ENCODE results near the gene DNAJC6. TPM values are rescaled to one million over a fixed set of nuclear protein-coding genes. Genes with fewer than 3 reads are reported as not detected.

DNAJC6 gene
- total RNA-seq, 1 experiment from 2014 or later = 3.1 TPM

DNA sequence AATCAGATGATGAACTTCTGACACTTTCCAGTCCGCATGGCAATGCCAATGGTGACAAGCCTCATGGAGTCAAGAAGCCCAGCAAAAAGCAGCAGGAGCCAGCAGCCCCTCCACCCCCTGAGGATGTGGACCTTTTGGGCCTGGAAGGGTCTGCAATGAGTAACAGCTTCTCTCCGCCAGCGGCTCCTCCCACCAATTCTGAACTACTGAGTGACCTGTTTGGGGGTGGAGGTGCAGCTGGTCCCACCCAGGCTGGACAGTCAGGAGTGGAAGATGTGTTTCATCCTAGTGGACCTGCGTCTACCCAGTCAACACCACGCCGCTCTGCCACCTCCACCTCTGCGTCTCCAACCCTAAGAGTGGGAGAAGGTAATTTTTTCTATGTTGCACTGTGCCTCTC, 83.2 kb downstream of the DNAJC6 start:
- Mint-ChIP-seq H3K4me1 (ENCODE audit: low read depth, unreplicated experiment) (no peaks in the 10 kb centered on the region), H3K4me3 (ENCODE audit: low read depth, unreplicated experiment) (no peak overlapping the region), H3K27ac (ENCODE audit: unreplicated experiment) (no peak overlapping the region), H3K9me3 (ENCODE audit: low read depth, unreplicated experiment) (no peaks in the 10 kb centered on the region), H3K27me3 (ENCODE audit: unreplicated experiment) (no peaks in the 10 kb centered on the region), H3K36me3 (ENCODE audit: insufficient read depth, unreplicated experiment) (no peaks in the 10 kb centered on the region)
- CTCF ChIA-PET = no interaction called here
- no peak for DNase-seq
- TF ChIP-seq, protein P1, sequence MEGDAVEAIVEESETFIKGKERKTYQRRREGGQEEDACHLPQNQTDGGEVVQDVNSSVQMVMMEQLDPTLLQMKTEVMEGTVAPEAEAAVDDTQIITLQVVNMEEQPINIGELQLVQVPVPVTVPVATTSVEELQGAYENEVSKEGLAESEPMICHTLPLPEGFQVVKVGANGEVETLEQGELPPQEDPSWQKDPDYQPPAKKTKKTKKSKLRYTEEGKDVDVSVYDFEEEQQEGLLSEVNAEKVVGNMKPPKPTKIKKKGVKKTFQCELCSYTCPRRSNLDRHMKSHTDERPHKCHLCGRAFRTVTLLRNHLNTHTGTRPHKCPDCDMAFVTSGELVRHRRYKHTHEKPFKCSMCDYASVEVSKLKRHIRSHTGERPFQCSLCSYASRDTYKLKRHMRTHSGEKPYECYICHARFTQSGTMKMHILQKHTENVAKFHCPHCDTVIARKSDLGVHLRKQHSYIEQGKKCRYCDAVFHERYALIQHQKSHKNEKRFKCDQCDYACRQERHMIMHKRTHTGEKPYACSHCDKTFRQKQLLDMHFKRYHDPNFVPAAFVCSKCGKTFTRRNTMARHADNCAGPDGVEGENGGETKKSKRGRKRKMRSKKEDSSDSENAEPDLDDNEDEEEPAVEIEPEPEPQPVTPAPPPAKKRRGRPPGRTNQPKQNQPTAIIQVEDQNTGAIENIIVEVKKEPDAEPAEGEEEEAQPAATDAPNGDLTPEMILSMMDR (IDR thresholded peaks at IDR 0.05; ENCODE audit: unreplicated experiment) = no peak
- intact Hi-C loops (cut with micrococcal nuclease; ENCODE audit: unreplicated experiment) = no loop called here
- no TSS peak for BruUV-seq (replicated peaks)

DNA sequence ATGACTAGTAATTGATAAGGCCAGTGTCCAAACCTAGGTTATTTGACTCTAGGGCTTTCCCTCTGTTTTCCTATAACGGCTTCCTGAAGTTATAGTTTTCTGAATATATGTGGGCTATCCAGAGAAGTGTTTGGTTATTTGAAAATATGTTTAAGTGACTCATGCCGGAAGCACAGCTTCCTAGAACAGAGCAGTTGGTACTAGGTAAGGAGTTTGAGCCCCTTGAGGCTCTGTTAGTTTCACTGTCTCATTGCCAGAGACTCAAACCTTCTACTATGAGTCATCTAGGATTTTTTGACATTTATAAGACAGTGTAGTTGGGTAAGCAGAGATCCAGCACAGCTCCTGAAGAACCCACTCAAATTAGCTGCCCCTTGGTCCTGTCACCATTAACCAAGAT, 84.0 kb downstream of the DNAJC6 start:
- no peaks in the 10 kb centered on the region for H3K36me3 Mint-ChIP-seq (ENCODE audit: insufficient read depth, unreplicated experiment)
- no peaks in the 10 kb centered on the region for H3K4me1 Mint-ChIP-seq (ENCODE audit: low read depth, unreplicated experiment)

DNA sequence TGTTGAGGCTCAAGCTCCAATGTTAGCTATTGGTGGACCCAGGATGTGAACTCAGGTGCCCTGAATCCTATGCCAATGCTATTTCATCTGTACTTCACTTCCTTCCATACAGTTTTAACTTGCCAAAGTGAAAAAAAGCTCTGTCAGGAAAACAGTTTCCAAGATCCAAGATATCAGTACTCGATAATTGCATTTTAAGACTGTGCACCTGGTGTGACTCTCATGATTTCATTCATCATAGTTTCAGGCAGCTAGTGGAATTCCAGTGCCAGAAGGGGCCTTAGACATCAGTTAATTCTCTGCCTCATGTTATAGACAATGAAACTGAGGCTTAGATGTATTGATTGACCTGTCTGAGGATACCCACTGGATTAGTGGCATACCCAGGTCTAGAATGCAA, 84.6 kb downstream of the DNAJC6 start:
- Mint-ChIP-seq H3K4me3 (ENCODE audit: low read depth, unreplicated experiment) (no peak overlapping the region), H3K36me3 (ENCODE audit: insufficient read depth, unreplicated experiment) (no peaks in the 10 kb centered on the region), H3K27me3 (ENCODE audit: unreplicated experiment) (no peaks in the 10 kb centered on the region), H3K4me1 (ENCODE audit: low read depth, unreplicated experiment) (no peaks in the 10 kb centered on the region), H3K27ac (ENCODE audit: unreplicated experiment) (no peak overlapping the region), H3K9me3 (ENCODE audit: low read depth, unreplicated experiment) (no peaks in the 10 kb centered on the region)
- CTCF ChIA-PET = no interaction called here
- no TSS peak for BruUV-seq (replicated peaks)
- TF ChIP-seq, protein P1 (IDR thresholded peaks at IDR 0.05; ENCODE audit: unreplicated experiment) = no peak
- DNase-seq = no peak
- intact Hi-C loops (cut with micrococcal nuclease; ENCODE audit: unreplicated experiment) = no loop called here

More for the DNA sequence above, 84.0 kb downstream of the DNAJC6 start:
- CTCF ChIA-PET = no interaction called here
- DNase-seq = no peak
- no TSS peak for BruUV-seq (replicated peaks)
- Mint-ChIP-seq H3K9me3 (ENCODE audit: low read depth, unreplicated experiment) (no peaks in the 10 kb centered on the region), H3K27ac (ENCODE audit: unreplicated experiment) (no peak overlapping the region), H3K27me3 (ENCODE audit: unreplicated experiment) (no peaks in the 10 kb centered on the region), H3K4me3 (ENCODE audit: low read depth, unreplicated experiment) (no peak overlapping the region)
- intact Hi-C loops (cut with micrococcal nuclease; ENCODE audit: unreplicated experiment) = no loop called here
- TF ChIP-seq, protein P1 (IDR thresholded peaks at IDR 0.05; ENCODE audit: unreplicated experiment) = no peak

DNA sequence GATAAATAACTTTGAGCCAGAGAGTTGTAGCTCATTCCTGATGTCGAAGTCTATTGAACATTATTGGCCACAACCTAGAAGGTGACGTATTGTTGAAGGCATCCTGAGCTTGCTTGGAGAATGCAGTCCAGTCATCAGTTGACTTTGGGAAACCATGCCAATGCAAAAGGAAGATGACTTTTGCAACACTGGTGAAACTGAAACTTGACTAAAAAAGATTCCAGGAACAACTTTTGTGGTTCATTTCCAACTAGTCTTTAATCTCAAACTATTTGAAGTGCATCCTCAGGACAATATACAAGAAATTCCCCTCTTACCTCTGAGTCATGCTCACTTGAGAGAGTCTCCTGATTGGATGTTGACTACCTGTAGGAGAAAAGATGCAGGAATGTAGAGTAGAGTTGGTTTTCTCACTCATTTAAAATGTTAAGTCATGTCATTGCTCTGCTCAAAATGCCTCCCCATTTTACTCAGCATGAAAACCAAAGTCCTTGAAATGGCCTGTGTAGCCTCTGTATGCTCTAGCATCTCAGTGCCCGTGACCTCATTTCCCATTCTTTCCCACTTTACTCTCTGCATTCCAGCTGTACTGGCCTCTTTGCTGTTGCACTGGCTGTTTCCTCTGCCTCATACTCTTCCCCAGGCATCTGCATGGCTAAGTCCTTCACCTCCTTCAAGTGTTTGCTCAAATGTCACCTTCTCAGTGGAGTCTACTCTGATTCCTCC, 86.7 kb downstream of the DNAJC6 start:
- Mint-ChIP-seq H3K27me3 (ENCODE audit: unreplicated experiment) (no peaks in the 10 kb centered on the region), H3K36me3 (ENCODE audit: insufficient read depth, unreplicated experiment) (no peaks in the 10 kb centered on the region), H3K4me3 (ENCODE audit: low read depth, unreplicated experiment) (no peak overlapping the region), H3K27ac (ENCODE audit: unreplicated experiment) (no peak overlapping the region), H3K4me1 (ENCODE audit: low read depth, unreplicated experiment) (no peaks in the 10 kb centered on the region), H3K9me3 (ENCODE audit: low read depth, unreplicated experiment) (no peaks in the 10 kb centered on the region)
- TF ChIP-seq, protein P1 (IDR thresholded peaks at IDR 0.05; ENCODE audit: unreplicated experiment) = no peak
- BruUV-seq (replicated peaks) = no TSS peak
- CTCF ChIA-PET = no interaction called here
- DNase-seq = no peak
- intact Hi-C loops (cut with micrococcal nuclease; ENCODE audit: unreplicated experiment) = no loop called here

All from Calu3 (cell line).